Thyroid gland (tissue), 4 donors: Measurements from ENCODE around the gene RIT2. TPM values are rescaled to one million over a fixed set of nuclear protein-coding genes. Genes with fewer than 3 reads are reported as not detected.
"Not testable (repeated sequence)": the region's sequence is repeated elsewhere in the genome, so short reads cannot be mapped to it uniquely, and the experiment has no call there.

Experiments
- DNase-seq, 2 donors: peaks; one replicate each; pipeline ENCODE4 v3.0.0-alpha.2; 2019
- H3K27ac ChIP-seq, 3 donors: fragments of 200-600 bp; sonication (generic); 1 replicate in 2 of 3; 2 replicates in 1 of 3; pipeline ENCODE4 v1.5.1; 2016 to 2019; ENCODE audit warnings: mild to moderate bottlenecking in 1 of 3, moderate library complexity in 1 of 3
- H3K27me3 ChIP-seq: fragments of 200-600 bp; sonication (generic); one replicate; pipeline ENCODE4 v1.5.1; 2019
- H3K36me3 ChIP-seq, 2 donors: fragments of 200-600 bp; sonication (generic); one replicate each; pipeline ENCODE4 v1.5.1; 2016 to 2019
- H3K4me1 ChIP-seq, 2 donors: fragments of 200-600 bp; sonication (generic); one replicate each; pipeline ENCODE4 v1.5.1; 2017 to 2019
- H3K4me3 ChIP-seq, 3 donors: fragments of 200-600 bp; sonication (generic); replicated peaks in 1 of 3; 1 replicate in 2 of 3; 2 replicates in 1 of 3; pipeline ENCODE4 v1.5.1; 2016; ENCODE audit warnings: mild to moderate bottlenecking in 1 of 3
- H3K9me3 ChIP-seq: fragments of 200-600 bp; sonication (generic); one replicate; pipeline ENCODE4 v1.5.1; 2017
- POLR2A ChIP-seq, 2 donors: fragments of 450-650 bp; IDR thresholded peaks; one replicate each; pipeline ENCODE4 v1.6.1; 2017; ENCODE audit warnings: antibody characterized with exemption in 2 of 2, mild to moderate bottlenecking in 2 of 2, moderate library complexity in 1 of 2
- WGBS, 2 donors: methylation state at CpG; one replicate each; pipeline ENCODE4 v1.1.5; 2017; 5-methylcytosine and 5-hydroxymethylcytosine counted together
- intact Hi-C: fragments of 100-400 bp; cut with DNase I; formaldehyde crosslinking; loops from one replicate; pipeline ENCODE4 v1.15.1; 2023
- total RNA-seq, 4 donors: library from RNA; depleted of rRNA; stranded (reverse); fragments of >200 nt; gene quantifications; one replicate each; pipeline ENCODE4 v1.2.3, GENCODE V29; 2016
- TF ChIP-seq, protein P1 (sequence below), 6 experiments: fragments of 200-600 bp in 3 of 6; fragments of 450-650 bp in 3 of 6; sonication (generic) in 3 of 6; IDR thresholded peaks; one replicate each; pipeline ENCODE4 v1.5.1; 2016 to 2019; ENCODE audit warnings: antibody characterized with exemption in 6 of 6, mild to moderate bottlenecking in 2 of 6, inconsistent platforms in 1 of 6, moderate library complexity in 1 of 6

The RIT2 gene
- total RNA-seq, 4 donors from 2014 or later = not detected

- no peaks in the 10 kb centered on the region for H3K4me1 ChIP-seq
- H3K36me3 ChIP-seq = no peaks in the 10 kb centered on the region
- no peak overlapping the region for H3K4me3 ChIP-seq
- H3K9me3 ChIP-seq = no peaks in the 10 kb centered on the region
- no peak for DNase-seq
- TF ChIP-seq, protein P1, sequence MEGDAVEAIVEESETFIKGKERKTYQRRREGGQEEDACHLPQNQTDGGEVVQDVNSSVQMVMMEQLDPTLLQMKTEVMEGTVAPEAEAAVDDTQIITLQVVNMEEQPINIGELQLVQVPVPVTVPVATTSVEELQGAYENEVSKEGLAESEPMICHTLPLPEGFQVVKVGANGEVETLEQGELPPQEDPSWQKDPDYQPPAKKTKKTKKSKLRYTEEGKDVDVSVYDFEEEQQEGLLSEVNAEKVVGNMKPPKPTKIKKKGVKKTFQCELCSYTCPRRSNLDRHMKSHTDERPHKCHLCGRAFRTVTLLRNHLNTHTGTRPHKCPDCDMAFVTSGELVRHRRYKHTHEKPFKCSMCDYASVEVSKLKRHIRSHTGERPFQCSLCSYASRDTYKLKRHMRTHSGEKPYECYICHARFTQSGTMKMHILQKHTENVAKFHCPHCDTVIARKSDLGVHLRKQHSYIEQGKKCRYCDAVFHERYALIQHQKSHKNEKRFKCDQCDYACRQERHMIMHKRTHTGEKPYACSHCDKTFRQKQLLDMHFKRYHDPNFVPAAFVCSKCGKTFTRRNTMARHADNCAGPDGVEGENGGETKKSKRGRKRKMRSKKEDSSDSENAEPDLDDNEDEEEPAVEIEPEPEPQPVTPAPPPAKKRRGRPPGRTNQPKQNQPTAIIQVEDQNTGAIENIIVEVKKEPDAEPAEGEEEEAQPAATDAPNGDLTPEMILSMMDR (IDR thresholded peaks at IDR 0.05) = no peak
- no peak for TF ChIP-seq POLR2A (IDR thresholded peaks at IDR 0.05)
- intact Hi-C loops = no loop called here
- no peak overlapping the region for H3K27ac ChIP-seq
- H3K27me3 ChIP-seq = no peaks in the 10 kb centered on the region
These were observed 369.6 kb downstream of the RIT2 start for GRCh38 chr18:42745931-42746330.

DNA sequence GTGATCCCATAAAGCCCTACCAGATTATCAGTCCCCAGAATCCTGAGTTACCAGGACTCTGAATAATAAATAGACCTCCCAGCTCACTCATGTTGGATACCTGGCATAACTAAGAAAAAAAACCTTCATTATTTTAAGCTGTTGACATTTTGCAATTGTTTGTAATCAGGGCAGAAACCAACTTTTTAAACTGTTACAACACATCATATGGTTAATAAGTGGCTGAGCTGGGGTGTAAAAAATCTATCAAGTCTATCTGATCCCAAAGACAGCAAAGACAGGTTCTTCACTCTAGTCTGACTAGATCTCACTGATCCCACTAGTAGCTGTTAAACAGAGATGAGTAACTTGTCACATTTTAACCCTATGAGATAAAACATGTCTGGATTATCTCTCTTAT is 370.3 kb downstream of the RIT2 start:
- H3K4me1 ChIP-seq = no peaks in the 10 kb centered on the region
- intact Hi-C loops = no loop called here
- TF ChIP-seq, protein P1 (IDR thresholded peaks at IDR 0.05) = no peak
- no peak for TF ChIP-seq POLR2A (IDR thresholded peaks at IDR 0.05)
- H3K4me3 ChIP-seq = no peak overlapping the region
- no peak overlapping the region for H3K27ac ChIP-seq
- H3K27me3 ChIP-seq = no peaks in the 10 kb centered on the region
- H3K9me3 ChIP-seq = no peaks in the 10 kb centered on the region
- H3K36me3 ChIP-seq = no peaks in the 10 kb centered on the region
- no peak for DNase-seq

- no peaks in the 10 kb centered on the region for H3K36me3 ChIP-seq
- H3K27ac ChIP-seq = no peak overlapping the region
- no peak for DNase-seq
- H3K4me1 ChIP-seq = no peaks in the 10 kb centered on the region
- WGBS, 2 donors = 68 to 70% methylated on average over 7 of the region's 7 CpGs
- H3K4me3 ChIP-seq = no peak overlapping the region
- intact Hi-C loops = no loop called here
- no peaks in the 10 kb centered on the region for H3K27me3 ChIP-seq
- TF ChIP-seq, protein P1 (IDR thresholded peaks at IDR 0.05) = no peak
- no peak for TF ChIP-seq POLR2A (IDR thresholded peaks at IDR 0.05)
- H3K9me3 ChIP-seq = no peaks in the 10 kb centered on the region
These were observed 371.9 kb downstream of the RIT2 start for GRCh38 chr18:42743373-42744138.

DNA sequence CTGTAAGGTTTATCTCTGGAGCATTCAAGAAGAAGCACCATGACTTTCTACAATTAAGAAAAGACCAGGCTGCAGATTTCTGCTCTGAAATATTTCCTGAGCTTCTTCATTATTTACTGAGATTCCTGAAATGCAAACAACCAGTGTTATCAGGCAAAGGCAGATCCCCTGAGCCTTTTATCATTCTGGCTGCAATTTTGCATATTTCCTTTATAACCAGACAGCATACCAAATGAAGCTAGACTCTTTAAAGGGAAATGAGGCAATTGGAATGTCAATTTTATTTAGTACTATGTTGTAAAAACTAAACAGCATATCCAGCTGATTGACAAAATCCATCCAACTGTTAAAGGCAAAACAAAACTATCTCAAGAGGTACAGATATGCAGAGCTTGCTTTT is 372.5 kb downstream of the RIT2 start:
- no peak for TF ChIP-seq POLR2A (IDR thresholded peaks at IDR 0.05)
- TF ChIP-seq, protein P1 (IDR thresholded peaks at IDR 0.05) = no peak
- H3K4me3 ChIP-seq = no peak overlapping the region
- H3K27me3 ChIP-seq = no peaks in the 10 kb centered on the region
- intact Hi-C loops = no loop called here
- H3K4me1 ChIP-seq = no peaks in the 10 kb centered on the region
- H3K36me3 ChIP-seq = no peaks in the 10 kb centered on the region
- no peak for DNase-seq
- no peaks in the 10 kb centered on the region for H3K9me3 ChIP-seq
- no peak overlapping the region for H3K27ac ChIP-seq

GRCh38 chr18:42742474-42742873 is 373.0 kb downstream of the RIT2 start:
- H3K27me3 ChIP-seq = no peaks in the 10 kb centered on the region
- no peaks in the 10 kb centered on the region for H3K9me3 ChIP-seq
- intact Hi-C loops = no loop called here
- TF ChIP-seq, protein P1 (IDR thresholded peaks at IDR 0.05) = no peak
- no peak for TF ChIP-seq POLR2A (IDR thresholded peaks at IDR 0.05)
- H3K27ac ChIP-seq = no peak overlapping the region
- H3K36me3 ChIP-seq = no peaks in the 10 kb centered on the region
- DNase-seq = no peak
- H3K4me1 ChIP-seq = no peaks in the 10 kb centered on the region
- no peak overlapping the region for H3K4me3 ChIP-seq

DNA sequence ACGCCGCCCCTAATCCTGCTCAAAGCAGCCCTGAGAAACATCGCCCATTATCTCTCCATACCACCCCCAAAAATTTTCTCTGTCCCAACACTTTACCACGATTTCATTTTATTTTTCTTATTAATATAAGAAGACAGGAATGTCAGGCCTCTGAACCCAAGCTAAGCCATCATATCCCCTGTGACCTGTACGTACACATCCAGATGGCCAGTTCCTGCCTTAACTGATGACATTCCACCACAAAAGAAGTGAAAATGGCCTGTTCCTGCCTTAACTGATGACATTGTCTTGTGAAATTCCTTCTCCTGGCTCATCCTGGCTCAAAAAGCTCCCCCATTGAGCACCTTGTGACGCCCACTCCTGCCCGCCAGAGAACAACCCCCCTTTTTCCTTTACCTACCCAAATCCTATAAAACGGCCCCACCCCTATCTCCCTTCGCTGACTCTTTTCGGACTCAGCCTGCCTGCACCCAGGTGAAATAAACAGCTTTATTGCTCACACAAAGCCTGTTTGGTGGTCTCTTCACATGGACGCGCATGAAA is 373.6 kb downstream of the RIT2 start:
- H3K27ac ChIP-seq, DNase-seq, H3K4me3 ChIP-seq, H3K9me3 ChIP-seq, H3K4me1 ChIP-seq, intact Hi-C loops, H3K27me3 ChIP-seq, H3K36me3 ChIP-seq: not testable (repeated sequence)
- 74 to 75% methylated on average over 12 of the region's 12 CpGs for WGBS, 2 donors

DNA sequence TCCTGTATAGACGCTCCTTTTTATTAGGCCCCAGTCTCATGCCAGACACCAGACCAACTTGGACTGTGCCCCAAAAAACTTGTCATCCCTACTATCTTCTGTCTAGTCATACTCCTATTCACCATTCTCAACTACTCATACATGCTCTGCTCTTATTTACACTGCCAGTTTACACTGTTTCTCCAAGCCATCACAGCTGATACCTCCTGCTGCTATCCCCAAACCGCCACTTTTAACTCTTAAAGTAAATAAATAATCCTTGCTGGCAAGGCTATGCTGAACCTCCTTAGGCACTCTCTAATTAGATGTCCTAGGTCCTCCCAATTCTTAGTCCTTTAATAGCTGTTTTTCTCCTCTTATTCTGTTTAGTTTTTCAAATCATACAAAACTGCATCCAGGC is 374.2 kb downstream of the RIT2 start:
- H3K36me3 ChIP-seq, intact Hi-C loops, H3K4me1 ChIP-seq, H3K27me3 ChIP-seq, H3K27ac ChIP-seq, H3K4me3 ChIP-seq, H3K9me3 ChIP-seq, DNase-seq: not testable (repeated sequence)
- 62% methylated on average over 2 of the region's 2 CpGs for WGBS, 2 donors
